HG02981 (cell line): ENCODE measurements around the gene VRK3.
A peak's percentile ranks its signal among the peaks of the same experiment; 100 is the strongest.
"Not testable (repeated sequence)": the region's sequence is repeated elsewhere in the genome, so short reads cannot be mapped to it uniquely, and the experiment has no call there.

Source experiments
- ATAC-seq: cut with Tn5 transposase; IDR thresholded peaks from one replicate; pipeline ENCODE4 v1.9.1; 2021; ENCODE audit warnings: mild to moderate bottlenecking, moderate library complexity; ENCODE audit not compliant: unreplicated experiment

Gene VRK3

GRCh38 chr19:50025022-50025793 is at the start of gene VRK3:
Gene VRK3, minus strand, starts transcription at chr19:50025372. Its CDS starts 9,210 bp downstream, at chr19:50016162.
- peak; percentile 71 for ATAC-seq

GRCh38 chr19:50068382-50068781 is 43.2 kb upstream of the VRK3 start:
- ATAC-seq: not testable (repeated sequence)

GRCh38 chr19:50067575-50067974 is 42.4 kb upstream of the VRK3 start:
- no peak for ATAC-seq

GRCh38 chr19:50065938-50066337 is 40.8 kb upstream of the VRK3 start:
- ATAC-seq: no peak

- ATAC-seq: no peak
These were observed 36.5 kb upstream of the VRK3 start for GRCh38 chr19:50061650-50062049.

- ATAC-seq: no peak
These were observed 34.9 kb upstream of the VRK3 start for GRCh38 chr19:50060107-50060506.

- ATAC-seq: no peak
These were observed 33.9 kb upstream of the VRK3 start for GRCh38 chr19:50059045-50059444.

GRCh38 chr19:50058425-50058824 is 33.3 kb upstream of the VRK3 start:
- ATAC-seq: no peak

- no peak for ATAC-seq
These were observed 27.9 kb upstream of the VRK3 start for GRCh38 chr19:50053119-50053518.

- no peak for ATAC-seq
These were observed 26.8 kb upstream of the VRK3 start for GRCh38 chr19:50051964-50052363.

GRCh38 chr19:50051228-50051895 is 26.2 kb upstream of the VRK3 start:
- ATAC-seq: not testable (repeated sequence)

- no peak for ATAC-seq
These were observed 25.4 kb upstream of the VRK3 start for GRCh38 chr19:50050406-50051227.

- ATAC-seq: no peak
These were observed 22.5 kb upstream of the VRK3 start for GRCh38 chr19:50047671-50048070.

- ATAC-seq: no peak
These were observed 21.7 kb upstream of the VRK3 start for GRCh38 chr19:50046649-50047503.

- no peak for ATAC-seq
These were observed 19.8 kb upstream of the VRK3 start for GRCh38 chr19:50044922-50045321.

- no peak for ATAC-seq
These were observed 18.8 kb upstream of the VRK3 start for GRCh38 chr19:50043967-50044366.

- no peak for ATAC-seq
These were observed 17.3 kb upstream of the VRK3 start for GRCh38 chr19:50042363-50043024.

GRCh38 chr19:50040967-50041366 is 15.8 kb upstream of the VRK3 start:
- ATAC-seq: no peak

GRCh38 chr19:50039968-50040367 is 14.8 kb upstream of the VRK3 start:
- no peak for ATAC-seq

- no peak for ATAC-seq
These were observed 11.7 kb upstream of the VRK3 start for GRCh38 chr19:50036908-50037307.
